Panc1 (cell line): ENCODE measurements around the gene INPPL1. TPM values are rescaled to one million over a fixed set of nuclear protein-coding genes. Genes with fewer than 3 reads are reported as not detected.

Source experiments
- ATAC-seq: fragments of 200-7000 bp; cut with Tn5 transposase; 2 replicates; pipeline ENCODE4 v1.9.1; 2020; ENCODE audit warnings: mild to moderate bottlenecking, moderate library complexity
- BruUV-seq: library from RNA; stranded (reverse); fragments of 400-500 nt; replicated peaks from 2 replicates; lab custom pipeline; 2021; lab: Mats Ljungman, UMichigan
- CTCF ChIA-PET: fragments of 300-600 bp; sonication (Branson Sonifier 250); formaldehyde crosslinking; loops from one replicate; lab custom pipeline; 2022; ENCODE audit warnings: antibody characterized with exemption; lab: Charles Lee
- POLR2A ChIA-PET: fragments of 300-600 bp; sonication (Branson Sonifier 250); formaldehyde crosslinking; loops from one replicate; lab custom pipeline; 2022; ENCODE audit warnings: antibody characterized with exemption; lab: Charles Lee
- DNase-seq: peaks from one replicate; pipeline ENCODE4 v3.0.0-alpha.2; 2010; ENCODE audit warnings: low read depth, low spot score
- H3K27ac ChIP-seq: 2 replicates; pipeline ENCODE4 v1.5.1; 2011; ENCODE audit warnings: mild to moderate bottlenecking, low read length, inconsistent platforms
- H3K27me3 ChIP-seq: fragments of 200-500 bp; sonication (Bioruptor generic); 2 replicates; pipeline ENCODE4 v1.6.0; 2014; ENCODE audit warnings: low read length, inconsistent platforms; ENCODE audit not compliant: control insufficient read depth, insufficient read depth
- H3K36me3 ChIP-seq: fragments of 200-500 bp; sonication (Bioruptor generic); 2 replicates; pipeline ENCODE4 v1.5.1; 2014; ENCODE audit warnings: inconsistent platforms, mild to moderate bottlenecking, low read length, moderate library complexity; ENCODE audit not compliant: control insufficient read depth, insufficient read depth
- H3K4me1 ChIP-seq: 2 replicates; pipeline ENCODE4 v1.5.1; 2011; ENCODE audit warnings: inconsistent platforms, mild to moderate bottlenecking, low read length, moderate library complexity; ENCODE audit not compliant: control insufficient read depth, insufficient read depth
- H3K4me3 ChIP-seq, 2 experiments: 2 replicates each; pipeline ENCODE4 v1.5.1; 2011 to 2012; ENCODE audit warnings: low read depth in 2 of 2, low read length in 2 of 2, mild to moderate bottlenecking in 2 of 2, inconsistent platforms in 1 of 2, moderate library complexity in 1 of 2
- H3K9me3 ChIP-seq: fragments of 200-500 bp; sonication (Bioruptor generic); 2 replicates; pipeline ENCODE4 v1.5.1; 2014; ENCODE audit warnings: low read depth, mild to moderate bottlenecking, inconsistent platforms, low read length, moderate library complexity; ENCODE audit not compliant: control insufficient read depth, insufficient read depth
- POLR2AphosphoS5 ChIP-seq: IDR thresholded peaks from 2 replicates; pipeline ENCODE4 v1.6.1; 2012; ENCODE audit warnings: mild to moderate bottlenecking, low read depth, low read length, moderate library complexity
- SIN3A ChIP-seq: IDR thresholded peaks from 2 replicates; pipeline ENCODE4 v1.6.1; 2012; ENCODE audit warnings: low read depth, mild to moderate bottlenecking, low read length, moderate library complexity, borderline replicate concordance; ENCODE audit not compliant: insufficient read depth
- TCF7L2 ChIP-seq: IDR thresholded peaks from 2 replicates; pipeline ENCODE4 v1.6.1; 2011; ENCODE audit warnings: mild to moderate bottlenecking, low read depth, low read length, inconsistent platforms
- in situ Hi-C: cut with HindIII; loops from 2 replicates; pipeline ENCODE4 v1.10.0; 2016; ENCODE audit warnings: low sequenced_read_pairs, low pct_unique_long_range_greater_than_20kb
- intact Hi-C: fragments of 100-400 bp; cut with micrococcal nuclease; formaldehyde crosslinking; loops from one replicate; pipeline ENCODE4 v1.10.0; 2022; ENCODE audit not compliant: unreplicated experiment
- total RNA-seq: library from RNA; stranded (reverse); gene quantifications from one replicate; pipeline ENCODE4 v1.2.1, GENCODE V29; 2021; ENCODE audit not compliant: unreplicated experiment
- TF ChIP-seq, protein P1 (sequence below): fragments of 450-650 bp; IDR thresholded peaks from 2 replicates; pipeline ENCODE4 v1.5.1; 2017; ENCODE audit warnings: mild to moderate bottlenecking
- TF ChIP-seq, protein P2 (sequence below), 2 experiments: IDR thresholded peaks; 2 replicates each; pipeline ENCODE4 v1.6.1; 2011 to 2012; ENCODE audit warnings: low read depth in 2 of 2, control low read depth in 1 of 2, low read length in 1 of 2, mild to moderate bottlenecking in 1 of 2, moderate library complexity in 1 of 2; ENCODE audit not compliant: insufficient read depth in 1 of 2

INPPL1 gene
- total RNA-seq, 1 experiment from 2014 or later: 298 TPM

DNA sequence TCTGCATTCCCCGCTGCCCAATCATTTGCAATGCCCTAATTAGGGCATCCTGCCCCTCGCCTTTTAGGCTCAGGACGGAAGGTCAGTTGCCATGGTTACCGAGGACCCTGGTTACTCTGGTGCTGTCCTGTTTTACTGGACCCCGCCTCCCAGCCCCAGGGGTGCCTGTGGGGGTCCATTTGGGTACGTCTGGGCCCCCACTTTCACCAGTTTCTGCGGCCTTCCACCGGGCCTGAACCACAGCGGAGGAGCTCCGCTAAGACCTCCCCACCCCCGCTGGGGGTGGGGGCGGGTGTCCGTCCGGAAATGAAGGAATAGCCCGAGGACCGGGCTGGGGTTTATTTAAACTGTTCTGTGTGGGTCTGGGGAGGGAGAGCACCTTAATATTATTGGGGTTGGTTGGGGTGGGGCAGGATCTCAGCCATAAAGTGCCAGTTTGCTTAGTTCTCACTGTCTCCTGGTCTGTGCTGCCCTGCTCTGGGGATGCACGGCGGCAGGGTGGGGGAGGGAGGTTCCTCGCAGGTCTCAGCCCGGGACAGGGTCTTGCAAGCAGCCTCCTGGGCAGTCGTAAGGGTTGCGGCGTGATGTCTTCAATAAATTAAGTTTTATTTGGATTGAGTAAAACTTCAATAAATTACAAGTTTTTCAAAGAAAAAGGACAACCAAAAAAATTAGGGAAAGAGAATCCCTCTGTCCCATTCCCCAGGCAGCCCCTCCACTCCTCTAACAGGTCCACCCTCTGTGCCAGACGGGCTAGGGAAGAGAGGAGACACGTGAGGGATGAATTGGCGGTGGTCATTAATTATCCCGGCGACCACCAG lies 14.1 kb downstream of the INPPL1 start:
- DNase-seq (no peak), ATAC-seq (no peak)
- no peaks in the 10 kb centered on the region for H3K9me3 ChIP-seq
- TSS peak; percentile 79 for BruUV-seq
- H3K36me3 ChIP-seq: peaks cover 7% of the 10 kb centered on the region
- H3K4me3 ChIP-seq: no peak overlapping the region; a peak in 1 of 4 replicates
- H3K27ac ChIP-seq: no peak overlapping the region
- ChIA-PET CTCF (interaction anchor here (0.5 to 1.2 kb wide), 4 partner anchors 11 to 506 kb away, joined by 4 to 5 read pairs (median 4); no protein-coding TSS in a partner anchor), POLR2A (interaction anchor here (0.6 kb wide), 1 partner anchor 104 kb away, joined by 3 read pairs; no protein-coding TSS in a partner anchor)
- intact Hi-C loops: no loop called here
- H3K27me3 ChIP-seq: no peaks in the 10 kb centered on the region
- TF ChIP-seq SIN3A: no peak
- TF ChIP-seq, protein P1, sequence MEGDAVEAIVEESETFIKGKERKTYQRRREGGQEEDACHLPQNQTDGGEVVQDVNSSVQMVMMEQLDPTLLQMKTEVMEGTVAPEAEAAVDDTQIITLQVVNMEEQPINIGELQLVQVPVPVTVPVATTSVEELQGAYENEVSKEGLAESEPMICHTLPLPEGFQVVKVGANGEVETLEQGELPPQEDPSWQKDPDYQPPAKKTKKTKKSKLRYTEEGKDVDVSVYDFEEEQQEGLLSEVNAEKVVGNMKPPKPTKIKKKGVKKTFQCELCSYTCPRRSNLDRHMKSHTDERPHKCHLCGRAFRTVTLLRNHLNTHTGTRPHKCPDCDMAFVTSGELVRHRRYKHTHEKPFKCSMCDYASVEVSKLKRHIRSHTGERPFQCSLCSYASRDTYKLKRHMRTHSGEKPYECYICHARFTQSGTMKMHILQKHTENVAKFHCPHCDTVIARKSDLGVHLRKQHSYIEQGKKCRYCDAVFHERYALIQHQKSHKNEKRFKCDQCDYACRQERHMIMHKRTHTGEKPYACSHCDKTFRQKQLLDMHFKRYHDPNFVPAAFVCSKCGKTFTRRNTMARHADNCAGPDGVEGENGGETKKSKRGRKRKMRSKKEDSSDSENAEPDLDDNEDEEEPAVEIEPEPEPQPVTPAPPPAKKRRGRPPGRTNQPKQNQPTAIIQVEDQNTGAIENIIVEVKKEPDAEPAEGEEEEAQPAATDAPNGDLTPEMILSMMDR: no peak; the same call in 1 of the 2 replicates
- TF ChIP-seq, protein P2, sequence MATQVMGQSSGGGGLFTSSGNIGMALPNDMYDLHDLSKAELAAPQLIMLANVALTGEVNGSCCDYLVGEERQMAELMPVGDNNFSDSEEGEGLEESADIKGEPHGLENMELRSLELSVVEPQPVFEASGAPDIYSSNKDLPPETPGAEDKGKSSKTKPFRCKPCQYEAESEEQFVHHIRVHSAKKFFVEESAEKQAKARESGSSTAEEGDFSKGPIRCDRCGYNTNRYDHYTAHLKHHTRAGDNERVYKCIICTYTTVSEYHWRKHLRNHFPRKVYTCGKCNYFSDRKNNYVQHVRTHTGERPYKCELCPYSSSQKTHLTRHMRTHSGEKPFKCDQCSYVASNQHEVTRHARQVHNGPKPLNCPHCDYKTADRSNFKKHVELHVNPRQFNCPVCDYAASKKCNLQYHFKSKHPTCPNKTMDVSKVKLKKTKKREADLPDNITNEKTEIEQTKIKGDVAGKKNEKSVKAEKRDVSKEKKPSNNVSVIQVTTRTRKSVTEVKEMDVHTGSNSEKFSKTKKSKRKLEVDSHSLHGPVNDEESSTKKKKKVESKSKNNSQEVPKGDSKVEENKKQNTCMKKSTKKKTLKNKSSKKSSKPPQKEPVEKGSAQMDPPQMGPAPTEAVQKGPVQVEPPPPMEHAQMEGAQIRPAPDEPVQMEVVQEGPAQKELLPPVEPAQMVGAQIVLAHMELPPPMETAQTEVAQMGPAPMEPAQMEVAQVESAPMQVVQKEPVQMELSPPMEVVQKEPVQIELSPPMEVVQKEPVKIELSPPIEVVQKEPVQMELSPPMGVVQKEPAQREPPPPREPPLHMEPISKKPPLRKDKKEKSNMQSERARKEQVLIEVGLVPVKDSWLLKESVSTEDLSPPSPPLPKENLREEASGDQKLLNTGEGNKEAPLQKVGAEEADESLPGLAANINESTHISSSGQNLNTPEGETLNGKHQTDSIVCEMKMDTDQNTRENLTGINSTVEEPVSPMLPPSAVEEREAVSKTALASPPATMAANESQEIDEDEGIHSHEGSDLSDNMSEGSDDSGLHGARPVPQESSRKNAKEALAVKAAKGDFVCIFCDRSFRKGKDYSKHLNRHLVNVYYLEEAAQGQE (IDR thresholded peaks at IDR 0.05; ENCODE audit: insufficient read depth in 1 of 2, low read depth in 2 of 2, low read length in 1 of 2): no peak
- TF ChIP-seq TCF7L2: no peak
- no peak; the same call in 1 of the 2 replicates for TF ChIP-seq POLR2AphosphoS5
- in situ Hi-C loops: no loop called here
- peaks cover 15% of the 10 kb centered on the region for H3K4me1 ChIP-seq

- ATAC-seq (peak; percentile 82), DNase-seq (no peak)
- intact Hi-C loops (no loop called here), in situ Hi-C loops (no loop called here)
- ChIA-PET CTCF (interaction anchor here (0.5 kb wide), 1 partner anchor 505 kb away, joined by 5 read pairs; no protein-coding TSS in a partner anchor), POLR2A (no interaction called here)
- H3K4me3 ChIP-seq: peak overlapping the region; percentile 28 to 46
- no peaks in the 10 kb centered on the region for H3K9me3 ChIP-seq
- no peaks in the 10 kb centered on the region for H3K27me3 ChIP-seq
- BruUV-seq: no TSS peak
- peak overlapping the region; percentile 71 for H3K27ac ChIP-seq
- peaks cover 5% of the 10 kb centered on the region for H3K36me3 ChIP-seq
- TF ChIP-seq, protein P1: no peak
- TF ChIP-seq SIN3A: no peak
- TF ChIP-seq POLR2AphosphoS5: peak; percentile 86
- TF ChIP-seq, protein P2 (IDR thresholded peaks at IDR 0.05; ENCODE audit: insufficient read depth in 1 of 2, low read depth in 2 of 2, low read length in 1 of 2): no peak
- peaks cover 15% of the 10 kb centered on the region for H3K4me1 ChIP-seq
These were observed 14.8 kb downstream of the INPPL1 start for GRCh38 chr11:72239313-72239848.
